ENCODE data around the gene RPL9.
A peak's percentile ranks its signal among the peaks of the same experiment; 100 is the strongest.
"Not testable (repeated sequence)": the region's sequence is repeated elsewhere in the genome, so short reads cannot be mapped to it uniquely, and the experiment has no call there.

RPL9 gene

DNA sequence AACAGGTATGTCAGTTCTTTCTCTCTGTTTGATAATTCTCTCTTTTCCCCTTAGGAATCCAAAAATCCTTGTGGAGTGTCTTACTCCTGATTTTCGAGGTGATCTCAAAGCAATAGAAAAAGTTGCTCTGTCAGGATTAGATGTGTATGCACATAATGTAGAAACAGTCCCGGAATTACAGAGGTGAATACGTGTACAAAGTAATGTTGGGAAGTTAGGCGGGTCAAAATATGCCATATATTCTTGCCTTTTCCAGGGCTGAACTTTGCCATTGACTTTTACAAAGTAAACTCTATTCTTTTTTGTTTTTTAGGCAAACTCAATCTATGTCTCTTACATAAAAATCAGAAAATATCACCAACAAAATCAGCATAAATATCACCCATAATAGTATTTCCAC lies 8.7 kb upstream of the RPL9 start:
- DNase-seq (ENCODE audit: low read depth in 1 of 2, low spot score in 1 of 2), result no peak

DNA sequence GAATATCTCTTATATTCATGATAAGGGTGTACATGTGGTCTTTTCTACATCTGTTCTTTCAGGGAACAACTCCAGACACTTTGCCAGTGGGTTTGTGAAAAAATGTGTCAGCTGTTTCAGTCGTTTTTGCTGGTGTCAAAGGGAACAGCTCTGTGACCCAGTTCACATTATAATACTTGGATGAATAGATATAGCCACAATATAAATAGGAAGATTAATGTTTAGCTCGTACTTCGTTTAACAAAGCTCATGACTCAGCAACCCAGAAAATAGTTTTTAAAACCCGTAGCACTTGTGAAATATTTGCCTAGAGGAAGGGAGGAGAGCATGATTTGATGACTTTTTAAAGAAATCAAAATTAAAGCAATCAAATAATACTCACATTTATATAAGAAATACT lies 8.0 kb upstream of the RPL9 start:
- no peak for DNase-seq (ENCODE audit: low read depth in 1 of 2, low spot score in 1 of 2)

DNA sequence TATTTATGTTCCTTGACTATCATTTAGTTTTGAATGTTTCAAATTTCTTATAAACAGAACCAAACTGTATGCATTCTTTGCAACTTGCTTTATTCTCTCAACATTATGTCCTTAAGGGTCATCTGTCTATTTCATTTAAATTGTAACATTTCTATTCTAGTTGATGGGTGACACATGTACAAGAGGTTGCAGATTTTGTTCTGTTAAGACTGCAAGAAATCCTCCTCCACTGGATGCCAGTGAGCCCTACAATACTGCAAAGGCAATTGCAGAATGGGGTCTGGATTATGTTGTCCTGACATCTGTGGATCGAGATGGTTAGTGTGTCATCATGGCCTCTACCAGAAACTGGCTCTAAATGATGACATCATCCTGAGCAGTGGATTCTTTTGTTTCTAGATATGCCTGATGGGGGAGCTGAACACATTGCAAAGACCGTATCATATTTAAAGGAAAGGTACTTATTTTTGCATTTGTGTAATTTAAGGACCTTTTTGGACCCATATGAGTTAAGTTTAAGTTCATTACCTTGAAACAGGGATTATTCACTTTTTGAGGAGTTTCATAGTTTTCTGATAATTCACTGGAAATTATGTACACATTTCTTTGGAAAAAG lies 6.3 kb upstream of the RPL9 start:
- no peak for DNase-seq (ENCODE audit: low read depth in 1 of 2, low spot score in 1 of 2)

DNA sequence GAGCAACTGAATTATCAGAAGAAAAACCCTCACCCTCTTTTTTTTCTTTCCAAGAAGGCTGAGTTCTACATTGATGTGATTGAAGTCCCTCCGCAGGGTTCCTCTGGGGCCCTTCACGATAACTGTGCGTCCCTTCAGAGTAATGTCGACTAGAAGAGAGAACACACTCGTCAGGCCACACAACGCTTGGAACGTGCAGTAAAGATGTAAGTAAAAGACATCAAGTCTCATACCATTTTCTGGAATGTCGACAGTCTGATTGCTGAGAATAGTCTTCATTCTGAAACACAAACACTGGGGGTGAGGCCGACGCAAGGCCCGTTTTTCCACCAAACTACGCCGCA lies 589 bp downstream of the RPL9 start:
- not testable (repeated sequence) for DNase-seq (ENCODE audit: low read depth in 1 of 2, low spot score in 1 of 2)

DNA sequence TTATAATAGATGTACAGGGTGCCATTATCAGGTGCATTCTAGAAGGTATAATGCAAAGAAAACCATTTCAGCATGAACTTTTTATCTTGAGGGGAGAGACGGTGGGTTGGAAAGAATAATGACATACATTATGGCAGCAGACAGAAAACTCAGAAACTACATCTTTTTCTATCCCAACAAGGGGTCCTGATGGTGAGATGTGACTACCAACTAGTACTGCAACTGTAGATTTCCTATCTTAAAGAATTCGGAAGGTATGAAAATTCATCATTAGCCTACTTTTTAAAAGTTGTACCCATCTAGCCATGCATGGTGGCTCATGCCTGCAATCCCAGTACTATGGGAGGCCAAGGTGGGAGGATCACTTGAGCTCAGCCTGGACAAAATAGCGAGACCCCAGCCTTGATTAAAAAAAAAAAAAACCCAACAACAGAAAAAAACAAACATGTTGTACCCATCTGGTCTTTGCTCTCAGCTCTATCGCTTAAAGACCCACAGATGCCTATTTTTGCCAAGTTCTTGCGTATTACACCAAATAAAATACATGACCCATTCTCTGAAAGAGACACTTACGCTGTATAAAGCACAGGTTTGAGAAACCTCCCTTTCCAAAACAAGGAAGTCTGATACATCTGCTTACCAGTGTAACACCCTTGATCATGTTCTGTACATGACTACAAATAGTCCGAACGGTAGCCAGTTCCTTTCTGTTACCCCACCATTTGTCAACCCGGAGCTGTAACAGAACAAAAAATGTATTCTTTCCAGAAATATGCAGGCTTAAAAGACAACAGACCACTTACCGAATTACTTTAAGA lies 1.6 kb downstream of the RPL9 start:
- no peak for DNase-seq (ENCODE audit: low read depth in 1 of 2, low spot score in 1 of 2)

DNA sequence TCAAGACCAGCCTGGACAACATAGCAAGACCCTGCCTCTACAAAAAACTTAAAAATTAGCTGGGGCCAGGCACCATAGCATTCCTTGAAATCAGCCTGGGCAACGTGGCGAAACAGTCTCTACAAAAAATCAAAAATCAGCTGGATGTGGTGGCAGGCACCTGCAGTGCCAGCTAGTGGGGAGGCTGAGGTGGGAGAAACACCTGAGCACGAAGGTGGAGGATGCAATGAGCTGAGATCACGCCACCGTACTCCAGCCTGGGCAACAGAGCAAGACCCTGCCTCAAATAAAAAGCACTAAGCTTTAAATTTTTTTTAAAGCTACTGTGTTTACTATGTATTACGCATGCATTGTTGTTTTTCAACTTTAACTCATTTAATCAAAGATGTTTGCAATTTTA lies 3.2 kb downstream of the RPL9 start:
- no peak for DNase-seq (ENCODE audit: low read depth in 1 of 2, low spot score in 1 of 2)

DNA sequence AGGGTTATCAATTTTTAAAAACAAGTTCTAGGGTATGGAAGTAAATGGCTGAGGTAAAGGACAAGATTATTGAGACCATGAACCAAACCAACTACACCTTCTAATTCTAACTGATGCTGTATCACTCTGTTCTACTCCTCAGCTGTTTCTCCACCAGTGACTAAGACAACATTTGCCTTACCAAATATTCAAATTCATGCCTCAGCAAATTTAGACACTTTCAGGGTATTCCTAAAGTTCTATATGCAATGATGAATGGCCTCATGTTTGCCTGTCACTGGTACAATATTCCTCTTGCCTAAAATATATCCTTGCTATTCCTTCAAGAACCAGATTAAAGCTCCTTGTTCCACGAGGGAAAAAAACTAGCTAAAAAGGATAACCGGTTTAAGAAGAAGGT lies 5.0 kb downstream of the RPL9 start:
- no peak for DNase-seq (ENCODE audit: low read depth in 1 of 2, low spot score in 1 of 2)

DNA sequence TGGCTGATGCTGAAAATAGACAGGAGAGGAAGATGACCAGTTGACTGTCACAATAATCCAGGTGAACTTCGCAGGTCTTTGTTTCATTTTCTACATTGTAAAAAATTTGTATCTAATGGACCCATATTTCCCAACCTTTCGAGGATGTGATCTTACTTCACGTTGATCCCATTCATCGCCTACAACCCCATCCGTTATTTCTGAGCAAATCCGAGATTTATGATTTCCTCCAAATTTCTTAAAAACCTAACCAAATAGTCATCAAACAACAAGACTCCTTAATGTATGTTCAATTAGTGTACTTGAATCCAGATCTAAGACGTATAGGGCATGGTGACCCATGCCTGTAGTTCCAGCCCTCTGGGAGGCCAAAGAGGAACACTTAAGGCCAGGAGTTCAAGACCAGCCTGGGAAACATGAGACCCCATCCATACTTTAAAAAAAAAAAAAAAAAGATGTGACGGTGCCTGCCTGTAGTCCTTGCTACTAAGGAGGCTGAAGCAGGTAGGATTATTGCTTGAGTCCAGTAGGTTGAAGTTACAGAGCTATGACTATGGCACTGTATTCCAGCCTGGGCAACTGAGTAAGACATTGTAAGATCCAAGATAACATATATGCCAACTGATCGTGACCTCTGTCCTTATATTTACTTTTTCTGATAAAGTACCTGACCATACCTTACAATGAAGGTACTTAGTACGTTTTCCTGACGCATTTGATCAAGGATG lies 5.7 kb downstream of the RPL9 start:
- no peak for DNase-seq (ENCODE audit: low read depth in 1 of 2, low spot score in 1 of 2)

DNA sequence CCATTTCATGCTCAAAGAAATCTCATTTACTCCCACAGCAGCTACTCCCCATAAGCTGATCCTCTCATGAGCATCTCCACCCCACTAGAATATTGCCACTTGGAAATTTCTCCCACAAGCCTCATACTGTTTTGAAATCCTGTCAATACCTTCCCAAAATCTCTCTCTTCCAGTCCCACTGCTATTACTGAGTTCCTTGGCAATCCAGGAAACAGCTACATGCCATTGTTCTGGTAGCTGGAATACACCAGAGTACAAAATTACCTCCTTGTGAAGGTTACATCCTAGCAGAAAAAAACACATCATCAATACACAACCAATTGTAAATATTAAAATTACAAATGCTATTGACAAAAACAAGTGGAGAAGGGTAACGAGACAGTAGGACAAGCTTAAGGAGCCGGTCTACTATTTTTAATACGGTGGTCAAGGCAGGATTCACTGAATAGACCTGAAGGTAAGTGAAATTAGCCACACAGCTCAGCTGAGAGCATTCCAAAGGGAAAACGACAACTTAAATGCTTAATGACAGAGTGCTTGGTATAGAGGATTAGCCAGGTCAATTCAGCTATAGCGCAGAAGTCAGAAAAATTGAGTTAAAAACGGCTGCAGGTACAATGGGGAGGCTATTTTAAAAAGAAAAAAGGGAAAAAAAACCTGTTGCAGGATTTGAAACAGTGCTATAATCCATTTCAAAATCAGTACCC lies 6.4 kb downstream of the RPL9 start:
- no peak for DNase-seq (ENCODE audit: low read depth in 1 of 2, low spot score in 1 of 2)

DNA sequence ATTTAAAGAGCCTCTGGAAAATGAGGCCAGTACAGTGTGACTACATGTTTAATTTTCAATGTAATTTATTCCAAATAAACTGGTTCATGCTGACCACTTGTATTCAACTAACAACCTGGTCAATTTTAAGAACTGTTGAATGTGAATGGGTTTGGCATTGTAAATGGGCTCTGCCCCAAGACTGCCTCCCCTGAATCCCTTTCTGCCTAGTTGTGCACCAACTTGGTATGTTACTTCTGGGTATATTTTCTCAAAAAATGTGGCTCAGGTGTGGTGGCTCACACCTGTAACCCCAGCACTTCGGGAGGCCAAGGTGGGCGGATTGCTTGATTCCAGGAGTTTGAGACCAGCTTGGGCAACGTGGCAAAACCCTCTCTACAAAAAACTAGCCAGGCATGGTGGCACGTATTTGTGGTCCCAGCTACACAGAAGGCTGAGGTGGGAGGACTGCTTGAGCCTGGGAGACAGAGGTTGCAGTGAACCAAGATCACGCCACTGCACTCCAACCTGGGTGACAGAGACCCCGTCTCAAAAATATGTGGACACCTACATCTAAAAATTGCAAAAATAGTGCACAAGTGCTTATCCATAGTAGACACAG lies 7.2 kb downstream of the RPL9 start:
- no peak for DNase-seq (ENCODE audit: low read depth in 1 of 2, low spot score in 1 of 2)

DNA sequence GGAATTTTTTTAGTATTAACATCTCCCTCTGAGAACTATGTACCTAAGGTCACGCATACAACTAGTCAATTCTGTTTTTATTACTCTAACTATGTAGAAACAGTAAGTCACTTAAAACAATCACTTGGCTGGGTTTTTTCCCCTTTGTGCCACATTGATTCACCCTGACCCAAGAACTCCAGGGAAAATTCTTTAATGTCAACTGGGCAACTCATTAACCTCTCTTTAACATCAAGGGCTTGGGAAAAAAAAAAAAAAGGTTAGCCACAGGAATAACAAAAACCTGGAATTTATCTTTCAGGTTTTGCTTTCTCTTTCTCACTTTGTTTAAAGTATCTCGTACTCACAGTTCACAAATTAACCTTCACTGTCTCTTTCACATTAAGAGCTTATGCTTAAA lies 8.1 kb downstream of the RPL9 start:
- no peak for DNase-seq (ENCODE audit: low read depth in 1 of 2, low spot score in 1 of 2)

DNA sequence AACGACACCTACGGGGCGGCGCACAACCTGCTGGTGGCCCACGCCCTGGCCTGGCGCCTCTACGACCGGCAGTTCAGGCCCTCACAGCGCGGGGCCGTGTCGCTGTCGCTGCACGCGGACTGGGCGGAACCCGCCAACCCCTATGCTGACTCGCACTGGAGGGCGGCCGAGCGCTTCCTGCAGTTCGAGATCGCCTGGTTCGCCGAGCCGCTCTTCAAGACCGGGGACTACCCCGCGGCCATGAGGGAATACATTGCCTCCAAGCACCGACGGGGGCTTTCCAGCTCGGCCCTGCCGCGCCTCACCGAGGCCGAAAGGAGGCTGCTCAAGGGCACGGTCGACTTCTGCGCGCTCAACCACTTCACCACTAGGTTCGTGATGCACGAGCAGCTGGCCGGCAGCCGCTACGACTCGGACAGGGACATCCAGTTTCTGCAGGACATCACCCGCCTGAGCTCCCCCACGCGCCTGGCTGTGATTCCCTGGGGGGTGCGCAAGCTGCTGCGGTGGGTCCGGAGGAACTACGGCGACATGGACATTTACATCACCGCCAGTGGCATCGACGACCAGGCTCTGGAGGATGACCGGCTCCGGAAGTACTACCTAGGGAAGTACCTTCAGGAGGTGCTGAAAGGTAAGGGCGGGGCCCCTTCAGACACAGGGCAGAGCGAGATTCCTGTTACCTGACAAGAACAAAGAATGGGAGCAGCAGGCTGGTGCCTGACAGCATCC lies 11.7 kb downstream of the RPL9 start:
- DNase-seq (ENCODE audit: low read depth in 1 of 2, low spot score in 1 of 2), result peak in 1 of 2 donors; percentile 17

DNA sequence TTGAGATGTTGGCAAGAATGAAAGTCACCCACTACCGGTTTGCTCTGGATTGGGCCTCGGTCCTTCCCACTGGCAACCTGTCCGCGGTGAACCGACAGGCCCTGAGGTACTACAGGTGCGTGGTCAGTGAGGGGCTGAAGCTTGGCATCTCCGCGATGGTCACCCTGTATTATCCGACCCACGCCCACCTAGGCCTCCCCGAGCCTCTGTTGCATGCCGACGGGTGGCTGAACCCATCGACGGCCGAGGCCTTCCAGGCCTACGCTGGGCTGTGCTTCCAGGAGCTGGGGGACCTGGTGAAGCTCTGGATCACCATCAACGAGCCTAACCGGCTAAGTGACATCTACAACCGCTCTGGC lies 12.3 kb downstream of the RPL9 start:
- no peak for DNase-seq (ENCODE audit: low read depth in 1 of 2, low spot score in 1 of 2)

DNA sequence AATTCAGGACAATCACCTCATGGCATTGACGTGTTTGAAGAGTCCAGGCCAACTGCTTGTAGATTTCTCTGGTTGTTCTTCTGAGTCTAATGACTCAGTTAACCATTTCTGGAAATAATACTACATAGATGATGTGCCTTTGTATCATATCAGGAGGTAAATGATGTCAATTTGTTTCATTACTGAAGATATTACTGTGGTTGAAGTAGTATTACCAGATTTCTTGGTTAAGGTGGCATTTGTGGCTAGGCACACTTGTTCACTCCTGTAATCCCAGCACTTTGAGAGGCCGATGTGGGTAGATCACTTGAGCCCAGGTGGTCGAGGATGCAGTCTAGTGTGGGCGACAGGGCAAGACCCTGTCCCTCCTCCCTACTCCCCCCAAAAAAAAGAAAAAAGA lies 15.7 kb downstream of the RPL9 start:
- DNase-seq (ENCODE audit: low read depth in 1 of 2, low spot score in 1 of 2), result no peak

DNA sequence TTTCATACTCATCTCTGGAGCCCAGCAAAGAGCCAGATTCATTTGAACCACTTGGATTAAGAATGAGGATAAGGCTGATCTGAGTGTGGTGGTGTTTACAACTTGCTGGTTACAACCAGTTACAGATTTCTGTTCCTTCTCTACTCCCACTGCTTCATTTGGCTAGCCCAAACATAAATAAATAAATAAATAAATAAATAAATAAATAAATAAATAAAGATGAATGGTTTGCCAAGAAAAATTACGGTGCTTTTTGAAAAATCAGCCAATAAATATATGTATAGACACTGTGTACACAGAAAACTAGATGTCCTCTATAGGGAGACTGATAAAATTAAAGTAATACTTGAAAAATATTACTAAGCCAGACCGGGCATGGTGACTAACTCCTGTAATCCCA lies 17.1 kb downstream of the RPL9 start:
- no peak for DNase-seq (ENCODE audit: low read depth in 1 of 2, low spot score in 1 of 2)

DNA sequence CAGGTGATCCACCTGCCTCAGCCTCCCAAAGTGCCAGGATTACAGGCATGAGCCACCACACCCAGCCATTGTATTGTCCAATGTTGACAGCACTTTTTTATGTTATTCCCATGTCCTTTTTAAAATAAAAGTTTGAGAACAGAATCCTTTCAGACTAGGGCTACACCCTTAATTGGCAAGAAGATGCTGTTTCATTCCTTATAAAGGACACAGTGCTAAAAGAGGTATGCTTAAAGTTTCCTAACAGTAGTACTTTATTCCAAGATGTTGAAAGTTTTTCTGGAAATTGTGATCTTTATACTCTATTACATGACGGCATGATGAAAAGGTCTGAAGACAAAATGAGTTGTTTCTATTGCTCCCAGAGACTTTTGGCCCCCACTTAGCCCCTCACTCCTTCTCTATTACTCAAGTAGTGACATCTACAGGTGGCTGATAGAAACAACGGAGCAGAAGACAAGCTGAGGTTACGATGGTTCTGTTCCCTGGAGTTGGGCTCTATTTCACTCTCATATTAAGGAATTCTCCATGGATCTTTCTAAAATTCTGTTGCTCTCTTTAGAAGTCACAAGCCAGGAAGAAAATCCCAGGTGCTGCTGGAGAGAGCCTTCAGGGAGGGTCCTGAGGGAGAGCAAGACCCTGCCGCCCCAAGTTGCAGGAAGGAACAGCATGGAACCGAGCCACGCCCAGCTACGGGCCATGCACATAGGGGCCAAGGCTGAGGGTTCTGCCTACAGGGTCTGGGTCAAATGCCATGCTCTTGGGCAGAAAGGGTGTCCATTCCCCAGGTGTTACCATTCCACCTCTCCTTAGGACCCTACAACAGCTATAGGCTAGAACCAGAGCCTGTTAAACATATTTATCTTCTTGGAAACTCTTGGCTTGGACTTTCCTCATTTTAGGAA lies 22.8 kb downstream of the RPL9 start:
- DNase-seq (ENCODE audit: low read depth in 1 of 2, low spot score in 1 of 2), result no peak

DNA sequence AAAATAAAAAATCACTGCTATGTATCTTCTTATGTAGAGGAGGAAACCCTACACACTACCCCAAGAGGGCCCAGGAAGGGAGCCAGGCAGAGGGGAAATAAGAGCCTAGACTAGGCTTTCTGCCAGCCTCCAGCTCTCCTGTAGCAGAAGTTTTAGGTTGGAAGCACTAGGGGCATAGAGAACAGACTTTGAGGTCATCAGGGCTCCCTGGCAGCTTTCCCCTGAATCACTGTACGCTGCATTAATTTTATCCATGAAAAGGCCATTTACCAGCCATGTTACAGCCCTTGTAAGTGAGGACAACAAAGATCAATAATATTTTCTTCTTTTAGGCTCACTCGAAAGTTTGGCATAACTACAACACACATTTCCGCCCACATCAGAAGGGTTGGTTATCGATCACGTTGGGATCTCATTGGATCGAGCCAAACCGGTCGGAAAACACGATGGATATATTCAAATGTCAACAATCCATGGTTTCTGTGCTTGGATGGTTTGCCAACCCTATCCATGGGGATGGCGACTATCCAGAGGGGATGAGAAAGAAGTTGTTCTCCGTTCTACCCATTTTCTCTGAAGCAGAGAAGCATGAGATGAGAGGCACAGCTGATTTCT lies 24.7 kb downstream of the RPL9 start:
- no peak for DNase-seq (ENCODE audit: low read depth in 1 of 2, low spot score in 1 of 2)

DNA sequence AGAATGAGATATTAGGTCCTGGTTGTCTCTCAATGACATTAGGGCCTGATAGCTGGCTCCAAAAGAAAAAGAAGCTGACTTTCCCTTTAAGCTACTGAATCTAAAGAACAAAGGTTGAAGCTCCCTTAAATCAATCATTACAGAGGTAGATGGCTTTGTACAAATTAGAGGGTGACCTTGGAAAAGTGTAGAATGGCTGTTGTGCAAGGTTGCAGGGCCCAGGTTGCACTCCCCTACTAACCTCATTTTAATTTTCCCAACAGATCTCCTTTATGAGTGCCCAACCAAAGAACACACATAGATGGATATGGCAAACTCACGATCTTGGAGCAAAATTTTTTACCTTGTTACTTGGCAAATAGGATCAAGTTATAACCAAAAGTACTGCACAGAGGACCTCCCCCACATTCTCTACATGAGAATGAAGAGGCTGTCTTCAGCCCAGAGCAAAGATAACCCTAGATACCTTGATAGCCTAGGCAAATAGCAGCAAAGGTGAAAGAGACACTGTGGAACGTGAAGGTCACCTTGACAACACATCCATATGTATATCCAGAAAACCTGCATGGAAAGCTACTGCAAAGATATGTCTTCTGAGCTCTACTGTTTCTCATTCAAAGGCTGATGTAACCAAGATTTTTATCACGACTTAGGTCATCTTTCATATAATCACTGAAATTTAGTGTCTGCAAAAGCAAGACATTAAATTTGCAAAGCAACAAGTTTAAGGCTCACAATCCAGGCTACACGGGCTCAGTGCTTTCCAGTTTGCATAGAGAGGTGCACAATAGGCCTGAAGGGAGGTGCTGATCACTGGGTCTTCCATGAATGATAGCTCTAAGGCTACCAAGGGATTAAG lies 29.0 kb downstream of the RPL9 start:
- DNase-seq (ENCODE audit: low read depth in 1 of 2, low spot score in 1 of 2), result no peak

Measured in stimulated activated CD4-positive, alpha-beta T cell treated with anti-CD3 and anti-CD28 coated beads, Interleukin-15, amount 100 ng/mL, for 1 hour (primary cell).